Astrocyte of the cerebellum (primary cell): ENCODE measurements around the gene POLR1G.
"Not testable (repeated sequence)": the region's sequence is repeated elsewhere in the genome, so short reads cannot be mapped to it uniquely, and the experiment has no call there.

Experiments used
- DNase-seq: peaks from one replicate; pipeline ENCODE4 v3.0.0-alpha.2; 2011; ENCODE audit warnings: low read depth
- H3K4me3 ChIP-seq: 2 replicates; pipeline ENCODE4 v1.5.1; 2011; ENCODE audit warnings: mild to moderate bottlenecking, low read depth, low read length, moderate library complexity
- in situ Hi-C: cut with HindIII; loops from 2 replicates; pipeline ENCODE4 v1.10.0; 2017; ENCODE audit warnings: low sequenced_read_pairs
- TF ChIP-seq, protein P1 (sequence below): IDR thresholded peaks from 2 replicates; pipeline ENCODE4 v1.5.1; 2012; ENCODE audit warnings: low read length, low read depth, moderate library complexity, mild to moderate bottlenecking; ENCODE audit errors: missing control alignments

Gene POLR1G

DNA sequence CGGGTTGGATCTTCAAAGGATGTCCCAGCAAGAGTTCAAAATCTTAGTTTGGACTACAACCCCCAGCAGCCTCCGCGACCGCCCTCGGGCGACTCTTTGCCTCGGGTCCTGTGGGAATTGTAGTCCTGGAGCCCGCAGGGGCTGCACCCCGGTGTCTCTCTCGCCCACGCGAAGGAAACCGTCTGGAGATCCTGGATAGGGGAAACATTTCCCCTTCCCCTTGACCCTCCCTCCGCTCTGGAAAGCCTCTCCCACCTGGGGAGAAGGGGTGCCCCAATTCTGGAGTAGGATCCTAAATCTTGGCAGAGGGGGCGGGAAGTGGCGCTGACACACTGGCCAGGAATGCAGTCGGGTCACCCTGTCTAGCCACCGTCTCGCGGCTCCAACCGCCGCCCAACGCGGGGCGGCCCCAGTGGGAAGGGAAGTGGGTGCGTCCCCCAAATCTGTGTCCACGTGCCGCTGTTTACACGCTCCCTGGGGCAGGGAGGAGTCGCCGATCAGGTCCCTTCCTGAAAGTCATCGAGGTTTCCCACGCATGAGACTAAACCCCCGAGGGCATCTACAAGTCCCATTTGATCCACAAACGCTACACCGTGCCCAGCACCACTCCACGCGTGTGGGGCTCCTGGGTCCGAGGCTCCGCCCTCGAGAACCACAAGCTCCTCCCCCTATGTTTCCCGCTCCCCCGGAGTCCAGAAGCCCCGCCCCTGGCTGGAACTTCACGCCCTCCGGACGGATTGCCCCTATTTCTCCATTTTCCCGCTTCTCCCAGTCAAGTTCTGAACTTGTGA is 814 bp upstream of the POLR1G start:
- peak; percentile 68 for DNase-seq
- TF ChIP-seq, protein P1, sequence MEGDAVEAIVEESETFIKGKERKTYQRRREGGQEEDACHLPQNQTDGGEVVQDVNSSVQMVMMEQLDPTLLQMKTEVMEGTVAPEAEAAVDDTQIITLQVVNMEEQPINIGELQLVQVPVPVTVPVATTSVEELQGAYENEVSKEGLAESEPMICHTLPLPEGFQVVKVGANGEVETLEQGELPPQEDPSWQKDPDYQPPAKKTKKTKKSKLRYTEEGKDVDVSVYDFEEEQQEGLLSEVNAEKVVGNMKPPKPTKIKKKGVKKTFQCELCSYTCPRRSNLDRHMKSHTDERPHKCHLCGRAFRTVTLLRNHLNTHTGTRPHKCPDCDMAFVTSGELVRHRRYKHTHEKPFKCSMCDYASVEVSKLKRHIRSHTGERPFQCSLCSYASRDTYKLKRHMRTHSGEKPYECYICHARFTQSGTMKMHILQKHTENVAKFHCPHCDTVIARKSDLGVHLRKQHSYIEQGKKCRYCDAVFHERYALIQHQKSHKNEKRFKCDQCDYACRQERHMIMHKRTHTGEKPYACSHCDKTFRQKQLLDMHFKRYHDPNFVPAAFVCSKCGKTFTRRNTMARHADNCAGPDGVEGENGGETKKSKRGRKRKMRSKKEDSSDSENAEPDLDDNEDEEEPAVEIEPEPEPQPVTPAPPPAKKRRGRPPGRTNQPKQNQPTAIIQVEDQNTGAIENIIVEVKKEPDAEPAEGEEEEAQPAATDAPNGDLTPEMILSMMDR: no peak
- peak overlapping the region; percentile 67 for H3K4me3 ChIP-seq
- in situ Hi-C loops: no loop called here

DNA sequence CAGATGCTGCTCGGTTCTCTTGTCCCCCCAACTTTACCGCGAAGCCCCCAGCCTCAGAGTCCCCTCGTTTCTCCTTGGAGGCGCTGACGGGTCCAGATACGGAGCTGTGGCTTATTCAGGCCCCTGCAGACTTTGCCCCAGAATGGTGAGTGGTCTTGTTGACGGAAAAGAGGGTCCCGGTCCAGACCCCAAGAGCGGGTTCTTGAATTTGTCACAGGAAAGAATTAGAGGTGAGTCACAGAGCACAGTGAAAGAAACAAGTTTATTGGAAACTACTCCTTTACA is 589 bp downstream of the POLR1G start:
- TF ChIP-seq, protein P1: no peak
- no peak for DNase-seq
- in situ Hi-C loops: no loop called here
- peak overlapping the region; percentile 67 for H3K4me3 ChIP-seq

DNA sequence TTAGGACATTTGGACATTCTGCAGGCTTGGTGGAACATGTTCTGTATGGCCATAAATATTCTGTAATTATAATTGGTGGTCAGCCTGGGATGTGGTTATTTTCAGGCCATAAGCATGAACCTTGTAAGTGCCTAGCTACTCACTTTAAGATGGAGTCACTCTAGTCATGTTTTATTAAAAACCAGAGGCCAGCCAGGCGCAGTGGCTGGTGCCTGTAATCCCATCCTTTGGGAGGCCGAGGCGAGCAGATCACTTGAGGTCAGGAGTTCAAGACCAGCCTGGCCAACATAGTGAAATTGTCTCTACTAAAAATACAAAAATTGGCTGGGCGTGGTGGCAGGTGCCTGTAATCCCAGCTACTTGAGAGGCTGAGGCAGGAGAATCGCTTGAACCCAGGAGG is 1.1 kb downstream of the POLR1G start:
- in situ Hi-C loops, DNase-seq, H3K4me3 ChIP-seq: not testable (repeated sequence)

DNA sequence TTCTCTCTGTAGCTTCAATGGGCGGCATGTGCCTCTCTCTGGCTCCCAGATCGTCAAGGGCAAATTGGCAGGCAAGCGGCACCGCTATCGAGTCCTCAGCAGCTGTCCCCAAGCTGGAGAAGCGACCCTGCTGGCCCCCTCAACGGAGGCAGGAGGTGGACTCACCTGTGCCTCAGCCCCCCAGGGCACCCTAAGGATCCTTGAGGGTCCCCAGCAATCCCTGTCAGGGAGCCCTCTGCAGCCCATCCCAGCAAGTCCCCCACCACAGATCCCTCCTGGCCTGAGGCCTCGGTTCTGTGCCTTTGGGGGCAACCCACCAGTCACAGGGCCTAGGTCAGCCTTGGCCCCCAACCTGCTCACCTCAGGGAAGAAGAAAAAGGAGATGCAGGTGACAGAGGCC is 1.7 kb downstream of the POLR1G start:
- TF ChIP-seq, protein P1: no peak
- in situ Hi-C loops: no loop called here
- DNase-seq: no peak

DNA sequence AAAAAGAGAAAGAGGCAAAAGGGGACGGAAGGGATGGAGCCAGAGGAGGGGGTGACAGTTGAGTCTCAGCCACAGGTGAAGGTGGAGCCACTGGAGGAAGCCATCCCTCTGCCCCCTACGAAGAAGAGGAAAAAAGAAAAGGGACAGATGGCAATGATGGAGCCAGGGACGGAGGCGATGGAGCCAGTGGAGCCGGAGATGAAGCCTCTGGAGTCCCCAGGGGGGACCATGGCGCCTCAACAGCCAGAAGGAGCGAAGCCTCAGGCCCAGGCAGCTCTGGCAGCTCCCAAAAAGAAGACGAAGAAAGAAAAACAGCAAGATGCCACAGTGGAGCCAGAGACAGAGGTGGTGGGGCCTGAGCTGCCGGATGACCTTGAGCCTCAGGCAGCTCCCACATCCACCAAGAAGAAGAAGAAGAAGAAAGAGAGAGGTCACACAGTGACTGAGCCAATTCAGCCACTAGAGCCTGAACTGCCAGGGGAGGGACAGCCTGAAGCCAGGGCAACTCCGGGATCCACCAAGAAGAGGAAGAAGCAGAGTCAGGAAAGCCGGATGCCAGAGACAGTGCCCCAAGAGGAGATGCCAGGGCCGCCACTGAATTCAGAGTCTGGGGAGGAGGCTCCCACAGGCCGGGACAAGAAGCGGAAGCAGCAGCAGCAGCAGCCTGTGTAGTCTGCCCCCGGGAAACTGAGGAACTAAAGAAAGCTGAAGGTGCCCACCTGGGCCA is 2.5 kb downstream of the POLR1G start:
- TF ChIP-seq, protein P1: no peak

More for the DNA sequence above, 1.7 kb downstream of the POLR1G start:
- H3K4me3 ChIP-seq: no peak overlapping the region

DNA sequence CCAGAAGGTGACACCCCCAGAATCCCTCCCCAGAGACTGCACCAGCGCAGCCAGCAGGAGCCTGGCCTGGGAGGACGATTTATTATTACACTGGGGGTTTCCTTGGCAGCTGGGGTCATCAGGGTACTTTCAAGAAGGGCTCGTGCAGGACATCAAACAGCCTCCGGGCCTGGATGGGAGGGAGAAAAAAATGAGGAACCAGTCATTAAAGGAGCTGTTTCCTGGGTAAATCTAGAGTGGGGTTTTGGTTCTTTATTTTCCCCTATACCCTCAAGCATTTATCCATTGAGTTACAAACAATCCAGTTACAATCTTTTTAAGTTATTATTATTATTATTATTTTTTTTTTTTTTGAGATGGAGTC is 3.1 kb downstream of the POLR1G start:
- TF ChIP-seq, protein P1: no peak
- no peak overlapping the region for H3K4me3 ChIP-seq
- no peak for DNase-seq
- in situ Hi-C loops: no loop called here

More for the DNA sequence above, 2.5 kb downstream of the POLR1G start:
- no peak overlapping the region for H3K4me3 ChIP-seq
- DNase-seq: no peak
- in situ Hi-C loops: no loop called here

DNA sequence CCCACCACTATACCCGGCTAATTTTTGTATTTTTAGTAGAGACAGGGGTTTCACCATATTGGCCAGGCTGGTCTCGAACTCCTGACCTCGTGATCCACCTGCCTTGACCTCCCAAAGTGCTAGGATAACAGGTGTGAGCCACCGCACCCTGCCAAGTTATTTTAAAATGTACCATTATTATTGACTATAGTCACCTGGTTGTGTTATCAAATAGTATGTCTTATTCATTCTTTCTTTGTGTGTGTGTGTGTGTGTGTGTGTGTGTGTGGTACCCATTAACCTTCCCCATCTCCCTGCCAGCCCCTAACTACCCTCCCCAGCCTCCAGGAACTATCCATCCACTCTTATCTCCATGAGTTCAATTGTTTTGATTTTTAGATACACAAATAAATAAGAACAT is 3.9 kb downstream of the POLR1G start:
- DNase-seq, in situ Hi-C loops, H3K4me3 ChIP-seq: not testable (repeated sequence)
